ENCODE data around the gene ENTHD1. TPM values are rescaled to one million over a fixed set of nuclear protein-coding genes. Genes with fewer than 3 reads are reported as not detected.

Gene ENTHD1
- total and polyA plus RNA-seq, 10 of the 15 experiments (the other 5 are each of a cell fraction or from before 2014, with no cell fraction given), result 0.09 to 0.52 (median 0.21) TPM; not detected in 1

GRCh38 chr22:39859903-39860588 is 33.5 kb downstream of the ENTHD1 start (continued):
- peak; percentile 89 for TF ChIP-seq PKNOX1 (IDR thresholded peaks at IDR 0.05)
- TF ChIP-seq NR2C2 (IDR thresholded peaks at IDR 0.05; ENCODE audit: borderline replicate concordance, control insufficient read depth, insufficient read length, low read depth), result no peak
- TF ChIP-seq HDGF (IDR thresholded peaks at IDR 0.05), result no peak
- no peak for TF ChIP-seq SIX5 (IDR thresholded peaks at IDR 0.05; ENCODE audit: low read depth, low read length, severe bottlenecking)
- TF ChIP-seq SKIL (IDR thresholded peaks at IDR 0.05; ENCODE audit: low read depth, poor library complexity, severe bottlenecking), result peak; percentile 82
- peak; percentile 76; the same call in 1 of the 2 replicates for TF ChIP-seq ZNF217 (IDR thresholded peaks at IDR 0.05)
- TF ChIP-seq YBX1 (IDR thresholded peaks at IDR 0.05), result no peak
- TF ChIP-seq MYC (IDR thresholded peaks at IDR 0.05; ENCODE audit: insufficient read depth, insufficient read length, insufficient replicate concordance, low read length, severe bottlenecking), result no peak
- TF ChIP-seq MLLT1 (IDR thresholded peaks at IDR 0.05), result no peak; the same call in 1 of the 2 replicates
- TF ChIP-seq SMAD5 (IDR thresholded peaks at IDR 0.05; ENCODE audit: low read depth), result no peak
- no peak for TF ChIP-seq CHD1 (IDR thresholded peaks at IDR 0.05; ENCODE audit: low read depth, low read length)
- no peak for TF ChIP-seq ZSCAN29 (IDR thresholded peaks at IDR 0.05)
- no peak for TF ChIP-seq SIN3A (IDR thresholded peaks at IDR 0.05; ENCODE audit: low read depth, low read length)
- no peak for TF ChIP-seq CEBPZ (IDR thresholded peaks at IDR 0.05; ENCODE audit: low read depth, low read length)
- no peak for TF ChIP-seq EZH2 (IDR thresholded peaks at IDR 0.05; ENCODE audit: borderline replicate concordance, control insufficient read depth, low read depth, low read length)
- TF ChIP-seq NR2F1 (conservative IDR thresholded peaks at IDR 0.05), result no peak

All from GM12878 (cell line).